Testis (tissue), 3 donors: ENCODE results near the gene DLG5. TPM values are rescaled to one million over a fixed set of nuclear protein-coding genes. Genes with fewer than 3 reads are reported as not detected.

ENCODE experiments used
- DNase-seq: peaks from one replicate; pipeline ENCODE4 v3.0.0-alpha.2; 2019
- H3K27ac ChIP-seq, 2 donors: fragments of 200-600 bp; sonication (generic); one replicate each; pipeline ENCODE4 v1.5.1; 2019
- H3K27me3 ChIP-seq: fragments of 200-600 bp; sonication (generic); one replicate; pipeline ENCODE4 v1.5.1; 2019
- H3K36me3 ChIP-seq: fragments of 200-600 bp; sonication (generic); one replicate; pipeline ENCODE4 v1.5.1; 2017; ENCODE audit warnings: low read depth; ENCODE audit errors: missing control alignments
- H3K4me1 ChIP-seq: fragments of 200-600 bp; sonication (generic); one replicate; pipeline ENCODE4 v1.5.1; 2019
- H3K4me3 ChIP-seq, 2 donors: fragments of 200-600 bp; sonication (generic); one replicate each; pipeline ENCODE4 v1.5.1; 2017 to 2019
- H3K9me3 ChIP-seq: fragments of 200-600 bp; sonication (generic); one replicate; pipeline ENCODE4 v1.5.1; 2017
- CTCF ChIP-seq, 3 experiments: fragments of 450-650 bp in 2 of 3; fragments of 200-600 bp in 1 of 3; sonication (generic) in 1 of 3; IDR thresholded peaks; one replicate each; pipeline ENCODE4 v1.5.1; 2016 to 2019; ENCODE audit warnings: antibody characterized with exemption in 3 of 3, mild to moderate bottlenecking in 2 of 3, moderate library complexity in 1 of 3
- POLR2A ChIP-seq: fragments of 450-650 bp; IDR thresholded peaks from one replicate; pipeline ENCODE4 v1.6.1; 2017; ENCODE audit warnings: antibody characterized with exemption, mild to moderate bottlenecking, moderate library complexity
- WGBS, 2 donors: methylation state at CpG; one replicate each; pipeline ENCODE4 v1.1.5; 2018; 5-methylcytosine and 5-hydroxymethylcytosine counted together
- intact Hi-C: fragments of 100-400 bp; cut with DNase I; formaldehyde crosslinking; loops from one replicate; pipeline ENCODE4 v1.15.1; 2023; ENCODE audit warnings: low total_unique reads
- polyA plus RNA-seq: library from polyadenylated mRNA; stranded (reverse); fragments of 350-450 nt; fragmentation: Illumina TruSeq; extraction: RNeasy Lipid Tissue Mini Kit (QIAGEN cat#74804); gene quantifications from one replicate; pipeline ENCODE4 v1.2.3, GENCODE V29; 2014; ENCODE audit warnings: low read depth, low replicate concordance; ENCODE audit not compliant: insufficient read depth
- total RNA-seq, 2 donors: library from RNA; depleted of rRNA; stranded (reverse); fragments of >200 nt; gene quantifications; one replicate each; pipeline ENCODE4 v1.2.3, GENCODE V29; 2016

DLG5 gene
- total and polyA plus RNA-seq, 3 donors from 2014 or later: 26.9 to 54.8 (median 50.1) TPM

- H3K9me3 ChIP-seq: no peaks in the 10 kb centered on the region
- H3K4me1 ChIP-seq: no peaks in the 10 kb centered on the region
Observed at GRCh38 chr10:77959887-77960455, 33.4 kb upstream of the DLG5 start.

GRCh38 chr10:77959384-77959783, 32.8 kb upstream of the DLG5 start:
- Histone ChIP-seq H3K36me3 (no peaks in the 10 kb centered on the region), H3K4me3 (no peak overlapping the region), H3K27ac (no peak overlapping the region), H3K9me3 (no peaks in the 10 kb centered on the region), H3K4me1 (no peaks in the 10 kb centered on the region), H3K27me3 (no peaks in the 10 kb centered on the region)
- 60 to 64% methylated on average over 4 of the region's 4 CpGs for WGBS, 2 donors
- intact Hi-C loops: no loop called here
- no peak for DNase-seq
- TF ChIP-seq CTCF (IDR thresholded peaks at IDR 0.05): no peak
- no peak for TF ChIP-seq POLR2A

More at GRCh38 chr10:77959887-77960455, 33.4 kb upstream of the DLG5 start:
- Histone ChIP-seq H3K4me3 (no peak overlapping the region), H3K27me3 (no peaks in the 10 kb centered on the region), H3K36me3 (no peaks in the 10 kb centered on the region), H3K27ac (no peak overlapping the region)
- intact Hi-C loops: no loop called here
- no peak for TF ChIP-seq POLR2A
- DNase-seq: no peak
- 84 to 90% methylated on average over 8 of the region's 8 CpGs for WGBS, 2 donors

GRCh38 chr10:77955136-77955535, 28.6 kb upstream of the DLG5 start:
- H3K4me1 ChIP-seq: no peaks in the 10 kb centered on the region
- WGBS, 2 donors: 67 to 83% methylated on average over 1 of the region's 1 CpG
- intact Hi-C loops: no loop called here
- TF ChIP-seq POLR2A (no peak), CTCF (IDR thresholded peaks at IDR 0.05) (no peak)
- no peak overlapping the region for H3K27ac ChIP-seq
- no peaks in the 10 kb centered on the region for H3K36me3 ChIP-seq
- no peak for DNase-seq
- H3K9me3 ChIP-seq: no peaks in the 10 kb centered on the region
- H3K27me3 ChIP-seq: no peaks in the 10 kb centered on the region
- H3K4me3 ChIP-seq: no peak overlapping the region

GRCh38 chr10:77949167-77949566, 22.6 kb upstream of the DLG5 start:
- Histone ChIP-seq H3K4me3 (no peak overlapping the region), H3K36me3 (no peaks in the 10 kb centered on the region), H3K27ac (no peak overlapping the region), H3K9me3 (no peaks in the 10 kb centered on the region), H3K4me1 (no peaks in the 10 kb centered on the region), H3K27me3 (no peaks in the 10 kb centered on the region)
- WGBS, 2 donors: 53 to 70% methylated on average over 7 of the region's 7 CpGs
- intact Hi-C loops: no loop called here
- TF ChIP-seq POLR2A (no peak), CTCF (IDR thresholded peaks at IDR 0.05) (no peak)
- no peak for DNase-seq

- no peak for TF ChIP-seq CTCF (IDR thresholded peaks at IDR 0.05)
- no peak for TF ChIP-seq POLR2A
- 67 to 73% methylated on average over 2 of the region's 2 CpGs for WGBS, 2 donors
- H3K27me3 ChIP-seq: no peaks in the 10 kb centered on the region
- H3K4me3 ChIP-seq: no peak overlapping the region
- intact Hi-C loops: no loop called here
- H3K9me3 ChIP-seq: no peaks in the 10 kb centered on the region
- DNase-seq: no peak
- H3K36me3 ChIP-seq: no peaks in the 10 kb centered on the region
- H3K27ac ChIP-seq: no peak overlapping the region
- H3K4me1 ChIP-seq: no peaks in the 10 kb centered on the region
Observed at GRCh38 chr10:77946084-77946483, 19.5 kb upstream of the DLG5 start.
